Urinary bladder (tissue), 4 donors: ENCODE data around the gene PIP4K2B. TPM values are rescaled to one million over a fixed set of nuclear protein-coding genes. Genes with fewer than 3 reads are reported as not detected.

Experiments
- DNase-seq: peaks from one replicate; pipeline ENCODE4 v3.0.0-alpha.2; 2015; ENCODE audit errors: extremely low spot score
- H3K27ac ChIP-seq: one replicate; pipeline ENCODE4 v1.5.1; 2013; ENCODE audit warnings: low read depth, mild to moderate bottlenecking, moderate library complexity
- H3K36me3 ChIP-seq: one replicate; pipeline ENCODE4 v1.6.1; 2013; ENCODE audit warnings: mild to moderate bottlenecking, moderate library complexity; ENCODE audit not compliant: insufficient read depth
- H3K4me1 ChIP-seq: one replicate; pipeline ENCODE4 v1.6.1; 2013; ENCODE audit warnings: mild to moderate bottlenecking, moderate library complexity; ENCODE audit not compliant: insufficient read depth
- H3K4me3 ChIP-seq: one replicate; pipeline ENCODE4 v1.5.1; 2013; ENCODE audit warnings: low read depth, low read length
- WGBS: extraction: QIAGEN DNeasy Blood & Tissue Kit; methylation state at CpG from one replicate; pipeline ENCODE4 v1.1.7; 2013; 5-methylcytosine and 5-hydroxymethylcytosine counted together
- polyA plus RNA-seq: library from polyadenylated mRNA; stranded (reverse); fragments of 200-250 nt; gene quantifications from one replicate; pipeline ENCODE4 v1.2.3, GENCODE V29; 2013
- small RNA-seq: library from RNA; depleted of rRNA; stranded (forward); fragments of <200 nt; gene quantifications from one replicate; pipeline ENCODE3, GENCODE V24; 2014
- total RNA-seq: library from RNA; depleted of rRNA; stranded (reverse); fragments of >200 nt; gene quantifications from one replicate; pipeline ENCODE4 v1.2.3, GENCODE V29; 2014
- donor health status: healthy with polysubstance abuse.
- donor health status: healthy.

PIP4K2B gene
- total and polyA plus RNA-seq, 2 donors = 35.8 to 47.0 TPM

GRCh38 chr17:38724337-38724988 lies 74.9 kb downstream of the PIP4K2B start:
- no peak for DNase-seq
- 72% methylated on average over 16 of the region's 16 CpGs for WGBS
- Histone ChIP-seq H3K4me1 (no peaks in the 10 kb centered on the region), H3K4me3 (no peak overlapping the region), H3K27ac (no peak overlapping the region), H3K36me3 (no peaks in the 10 kb centered on the region)

DNA sequence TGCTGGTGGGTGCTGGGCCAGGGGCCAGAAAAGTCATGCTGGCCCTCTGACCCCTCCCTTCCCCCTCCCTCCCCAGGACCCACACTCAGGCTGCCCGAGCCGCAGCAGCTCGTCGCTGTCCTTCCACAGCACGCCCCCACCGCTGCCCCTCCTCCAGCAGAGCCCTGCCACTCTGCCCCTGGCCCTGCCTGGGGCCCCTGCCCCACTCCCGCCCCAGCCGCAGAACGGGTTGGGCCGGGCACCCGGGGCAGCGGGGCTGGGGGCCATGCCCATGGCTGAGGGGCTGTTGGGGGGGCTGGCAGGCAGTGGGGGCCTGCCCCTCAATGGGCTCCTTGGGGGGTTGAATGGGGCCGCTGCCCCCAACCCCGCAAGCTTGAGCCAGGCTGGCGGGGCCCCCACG lies 77.6 kb downstream of the PIP4K2B start:
- 89% methylated on average over 16 of the region's 16 CpGs for WGBS
- no peak overlapping the region for H3K4me3 ChIP-seq
- no peaks in the 10 kb centered on the region for H3K4me1 ChIP-seq
- DNase-seq = no peak
- peaks cover 4% of the 10 kb centered on the region for H3K36me3 ChIP-seq
- no peak overlapping the region for H3K27ac ChIP-seq

GRCh38 chr17:38720941-38721340 lies 78.4 kb downstream of the PIP4K2B start:
- H3K36me3 ChIP-seq = peaks cover 7% of the 10 kb centered on the region
- WGBS = 86% methylated on average over 6 of the region's 6 CpGs
- DNase-seq = no peak
- no peak overlapping the region for H3K27ac ChIP-seq
- no peaks in the 10 kb centered on the region for H3K4me1 ChIP-seq
- no peak overlapping the region for H3K4me3 ChIP-seq

DNA sequence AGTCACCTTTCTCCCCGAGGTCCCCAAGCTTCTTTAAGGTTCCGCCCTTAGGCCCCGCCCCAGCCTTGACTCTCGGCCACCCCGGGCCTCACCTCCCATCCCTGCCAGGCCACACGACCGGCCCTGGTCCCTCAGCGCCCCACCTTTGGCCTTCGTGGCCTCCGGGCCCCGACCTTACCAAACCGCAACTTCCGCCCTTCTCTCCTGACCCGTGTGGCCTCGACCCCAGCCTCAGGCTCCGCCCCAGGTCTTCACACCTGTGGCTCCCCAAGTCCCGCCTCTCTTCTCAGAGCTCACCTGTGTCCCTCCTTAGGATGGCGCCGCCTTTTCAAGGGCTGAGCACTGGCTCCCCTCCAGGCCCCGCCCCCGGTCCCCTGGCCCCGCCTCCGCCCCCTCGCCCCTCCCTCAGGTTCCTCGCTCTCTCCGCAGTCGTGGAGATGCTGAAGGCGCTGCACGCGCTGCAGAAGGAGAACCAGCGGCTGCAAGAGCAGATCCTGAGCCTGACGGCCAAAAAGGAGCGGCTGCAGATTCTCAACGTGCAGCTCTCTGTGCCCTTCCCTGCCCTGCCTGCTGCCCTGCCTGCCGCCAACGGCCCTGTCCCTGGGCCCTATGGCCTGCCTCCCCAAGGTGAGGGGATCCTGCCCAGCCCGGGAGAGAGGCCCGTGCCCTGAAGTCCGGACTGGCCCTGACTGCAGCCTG lies 79.3 kb downstream of the PIP4K2B start:
- no peak overlapping the region for H3K27ac ChIP-seq
- peaks cover 7% of the 10 kb centered on the region for H3K36me3 ChIP-seq

DNA sequence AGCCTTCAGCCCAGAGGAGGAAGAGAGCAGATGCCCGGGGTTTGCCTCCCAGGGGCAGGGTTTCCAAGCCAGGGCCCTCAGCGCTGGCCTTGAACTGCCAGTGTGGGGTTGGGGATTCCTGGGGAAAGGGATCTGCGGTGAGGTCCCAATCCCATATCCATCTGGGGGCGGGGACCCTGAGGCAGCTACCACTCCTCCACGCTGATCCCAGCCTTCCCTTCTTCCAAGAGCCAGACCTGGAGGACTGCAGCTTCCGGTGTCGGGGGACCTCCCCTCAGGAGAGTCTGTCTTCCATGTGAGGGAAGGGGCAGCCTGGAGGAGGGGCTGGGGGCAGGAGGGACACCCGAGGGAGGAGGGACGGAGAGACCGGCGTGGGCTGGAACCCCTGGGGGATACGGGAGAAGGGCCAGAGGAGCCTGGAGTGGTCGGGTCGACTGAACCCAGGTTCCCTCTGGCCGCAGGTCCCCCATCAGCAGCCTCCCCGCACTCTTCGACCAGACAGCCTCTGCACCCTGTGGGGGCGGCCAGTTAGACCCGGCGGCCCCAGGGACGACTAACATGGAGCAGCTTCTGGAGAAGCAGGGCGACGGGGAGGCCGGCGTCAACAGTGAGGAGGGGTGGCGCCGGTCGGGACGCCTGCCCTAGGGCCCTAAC lies 79.9 kb downstream of the PIP4K2B start:
- no peak for DNase-seq
- Histone ChIP-seq H3K27ac (no peak overlapping the region), H3K4me3 (no peak overlapping the region), H3K4me1 (no peaks in the 10 kb centered on the region), H3K36me3 (peaks cover 7% of the 10 kb centered on the region)
- 81% methylated on average over 29 of the region's 29 CpGs for WGBS

More for the DNA sequence above, 79.3 kb downstream of the PIP4K2B start:
- WGBS = 76% methylated on average over 39 of the region's 39 CpGs
- DNase-seq = no peak
- no peaks in the 10 kb centered on the region for H3K4me1 ChIP-seq
- H3K4me3 ChIP-seq = no peak overlapping the region

- no peaks in the 10 kb centered on the region for H3K4me1 ChIP-seq
- 84% methylated on average over 12 of the region's 12 CpGs for WGBS
- peaks cover 7% of the 10 kb centered on the region for H3K36me3 ChIP-seq
- H3K4me3 ChIP-seq = no peak overlapping the region
- no peak for DNase-seq
- H3K27ac ChIP-seq = no peak overlapping the region
Measured at GRCh38 chr17:38717139-38717745, 82.1 kb downstream of the PIP4K2B start.

DNA sequence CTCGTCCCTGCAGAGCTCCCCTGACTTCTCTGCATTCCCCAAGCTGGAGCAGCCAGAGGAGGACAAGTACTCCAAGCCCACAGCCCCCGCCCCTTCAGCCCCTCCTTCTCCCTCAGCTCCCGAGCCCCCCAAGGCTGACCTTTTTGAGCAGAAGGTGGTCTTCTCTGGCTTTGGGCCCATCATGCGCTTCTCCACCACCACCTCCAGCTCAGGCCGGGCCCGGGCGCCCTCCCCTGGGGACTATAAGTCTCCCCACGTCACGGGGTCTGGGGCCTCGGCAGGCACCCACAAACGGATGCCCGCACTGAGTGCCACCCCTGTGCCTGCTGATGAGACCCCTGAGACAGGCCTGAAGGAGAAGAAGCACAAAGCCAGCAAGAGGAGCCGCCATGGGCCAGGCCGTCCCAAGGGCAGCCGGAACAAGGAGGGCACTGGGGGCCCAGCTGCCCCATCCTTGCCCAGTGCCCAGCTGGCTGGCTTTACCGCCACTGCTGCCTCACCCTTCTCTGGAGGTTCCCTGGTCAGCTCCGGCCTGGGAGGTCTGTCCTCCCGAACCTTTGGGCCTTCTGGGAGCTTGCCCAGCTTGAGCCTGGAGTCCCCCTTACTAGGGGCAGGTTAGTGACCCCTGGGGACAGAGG lies 82.9 kb downstream of the PIP4K2B start:
- H3K36me3 ChIP-seq = peaks cover 7% of the 10 kb centered on the region

More for the DNA sequence above, 82.9 kb downstream of the PIP4K2B start:
- DNase-seq = no peak
- 91% methylated on average over 18 of the region's 18 CpGs for WGBS
- no peak overlapping the region for H3K4me3 ChIP-seq
- no peaks in the 10 kb centered on the region for H3K4me1 ChIP-seq
- H3K27ac ChIP-seq = no peak overlapping the region

Small RNA genes lying within 50 kb of the gene (small RNA-seq; reads per million reads assigned to genes)
- not detected for gene MIR4726
- gene MIR4727 = not detected
- gene RNA5SP440 = 0.15 reads per million
- not detected for gene RNU6-866P

Other genes with a start within 250 kb of the PIP4K2B start
- gene SRCIN1, start 193.6 kb downstream of the PIP4K2B start, total RNA-seq = 2.7 TPM
- gene SRCIN1, start 193.6 kb downstream of the PIP4K2B start, polyA plus RNA-seq = 3.0 TPM
- gene EPOP, start 124.6 kb downstream of the PIP4K2B start, total RNA-seq = 0.32 TPM
- 2.3 TPM for gene EPOP, start 124.6 kb downstream of the PIP4K2B start, polyA plus RNA-seq
- 38.5 TPM for gene MLLT6, start 94.3 kb downstream of the PIP4K2B start, total RNA-seq
- gene MLLT6, start 94.3 kb downstream of the PIP4K2B start, polyA plus RNA-seq = 67.8 TPM
- 1.6 TPM for gene CISD3, start 69.2 kb downstream of the PIP4K2B start, total RNA-seq
- 40.6 TPM for gene CISD3, start 69.2 kb downstream of the PIP4K2B start, polyA plus RNA-seq
- 8.2 TPM for gene PCGF2, start 51.2 kb downstream of the PIP4K2B start, total RNA-seq
- 26.5 TPM for gene PCGF2, start 51.2 kb downstream of the PIP4K2B start, polyA plus RNA-seq
- gene PSMB3, start 46.8 kb downstream of the PIP4K2B start, total RNA-seq = 97.5 TPM
- gene PSMB3, start 46.8 kb downstream of the PIP4K2B start, polyA plus RNA-seq = 202 TPM
- gene CWC25, start 25.8 kb upstream of the PIP4K2B start, total RNA-seq = 11.8 TPM
- gene CWC25, start 25.8 kb upstream of the PIP4K2B start, polyA plus RNA-seq = 18.9 TPM
- gene RPL23, start 54.2 kb upstream of the PIP4K2B start, total RNA-seq = 2,179 TPM
- 2,357 TPM for gene RPL23, start 54.2 kb upstream of the PIP4K2B start, polyA plus RNA-seq
- gene LASP1, start 70.5 kb upstream of the PIP4K2B start, total RNA-seq = 69.4 TPM
- 50.3 TPM for gene LASP1, start 70.5 kb upstream of the PIP4K2B start, polyA plus RNA-seq
- gene FBXO47, start 167.8 kb upstream of the PIP4K2B start, total RNA-seq = not detected
- gene FBXO47, start 167.8 kb upstream of the PIP4K2B start, polyA plus RNA-seq = not detected